ENCODE measurements around the gene CLTC.
"Not testable (repeated sequence)": the region's sequence is repeated elsewhere in the genome, so short reads cannot be mapped to it uniquely, and the experiment has no call there.

Gene CLTC

GRCh38 chr17:59619298-59620063 is at the start of gene CLTC:
CLTC (plus strand) TSS chr17:59619895; CDS start chr17:59620132, 237 bp downstream.
- DNase-seq (ENCODE audit: low read depth): peak; percentile 84

GRCh38 chr17:59572301-59572924 is 47.3 kb upstream of the CLTC start:
- no peak for DNase-seq (ENCODE audit: low read depth)

- not testable (repeated sequence) for DNase-seq (ENCODE audit: low read depth)
These were observed 35.5 kb upstream of the CLTC start for GRCh38 chr17:59584168-59584567.

GRCh38 chr17:59600169-59600568 is 19.5 kb upstream of the CLTC start:
- DNase-seq (ENCODE audit: low read depth): no peak

- no peak for DNase-seq (ENCODE audit: low read depth)
These were observed 18.6 kb upstream of the CLTC start for GRCh38 chr17:59601130-59601529.

- DNase-seq (ENCODE audit: low read depth): no peak
These were observed 12.6 kb upstream of the CLTC start for GRCh38 chr17:59607061-59607460.

DNA sequence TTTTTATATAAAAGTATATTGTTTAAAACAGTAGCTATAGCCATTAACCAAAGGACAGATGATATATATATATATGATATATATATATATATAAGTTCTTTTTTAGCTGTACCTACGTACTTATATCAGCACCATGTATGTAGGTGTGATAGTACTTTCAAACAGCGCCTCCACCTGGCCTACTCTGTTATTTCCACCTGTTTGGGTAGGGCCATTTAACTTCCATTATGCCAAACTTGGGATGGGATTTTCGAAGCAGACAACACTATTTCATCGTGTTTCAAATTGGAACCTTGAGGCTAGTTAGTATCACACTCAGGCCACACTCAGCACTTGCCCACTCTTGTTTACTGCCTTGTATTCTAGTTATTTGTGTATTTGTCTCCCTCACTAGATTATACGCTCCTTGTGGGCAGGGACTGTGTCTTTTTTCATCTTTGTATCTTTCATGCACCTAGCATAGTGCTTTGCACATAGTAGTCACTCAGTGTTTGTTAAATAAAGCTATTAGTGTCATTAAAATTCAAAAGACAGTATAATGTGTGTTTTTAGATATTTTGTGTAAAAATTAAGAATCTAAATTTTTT is 11.8 kb upstream of the CLTC start:
- no peak for DNase-seq (ENCODE audit: low read depth)

DNA sequence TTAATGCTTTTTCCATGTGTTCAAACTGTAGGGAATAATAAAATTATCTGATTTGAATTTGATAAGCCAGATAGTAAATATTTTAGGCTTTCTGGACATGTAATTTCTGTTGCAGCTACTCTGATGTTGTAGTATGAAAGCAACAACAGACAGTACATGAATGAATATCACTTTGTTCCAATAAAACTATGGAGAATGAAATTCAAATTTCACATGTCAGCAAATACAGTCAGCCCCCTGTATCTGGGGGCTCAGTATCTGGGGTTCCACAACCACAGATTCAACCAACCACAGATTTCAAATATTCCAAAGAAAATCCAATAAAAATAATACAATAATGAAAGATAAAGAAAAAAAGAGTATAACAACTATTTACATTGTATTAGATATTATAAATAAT is 8.2 kb upstream of the CLTC start:
- DNase-seq (ENCODE audit: low read depth): no peak

- DNase-seq (ENCODE audit: low read depth): no peak
These were observed 3.3 kb upstream of the CLTC start for GRCh38 chr17:59616253-59616920.

GRCh38 chr17:59617156-59617732 is 2.5 kb upstream of the CLTC start:
- no peak for DNase-seq (ENCODE audit: low read depth)

GRCh38 chr17:59619035-59619297 is 729 bp upstream of the CLTC start:
- DNase-seq (ENCODE audit: low read depth): no peak

DNA sequence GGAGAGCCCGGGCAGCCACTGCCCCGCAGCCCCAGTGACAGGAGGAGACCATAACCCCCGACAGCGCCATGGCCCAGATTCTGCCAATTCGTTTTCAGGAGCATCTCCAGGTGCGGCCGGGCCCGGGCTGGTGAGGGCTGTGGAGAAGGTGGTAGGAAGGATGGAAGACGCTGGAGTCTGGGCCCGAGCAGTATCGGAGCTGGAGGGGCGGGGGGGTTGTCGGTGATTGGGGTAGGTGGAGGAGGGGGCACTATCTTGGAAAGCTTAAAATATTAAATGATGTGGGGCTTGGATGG is 317 bp downstream of the CLTC start:
- DNase-seq (ENCODE audit: low read depth): no peak

DNA sequence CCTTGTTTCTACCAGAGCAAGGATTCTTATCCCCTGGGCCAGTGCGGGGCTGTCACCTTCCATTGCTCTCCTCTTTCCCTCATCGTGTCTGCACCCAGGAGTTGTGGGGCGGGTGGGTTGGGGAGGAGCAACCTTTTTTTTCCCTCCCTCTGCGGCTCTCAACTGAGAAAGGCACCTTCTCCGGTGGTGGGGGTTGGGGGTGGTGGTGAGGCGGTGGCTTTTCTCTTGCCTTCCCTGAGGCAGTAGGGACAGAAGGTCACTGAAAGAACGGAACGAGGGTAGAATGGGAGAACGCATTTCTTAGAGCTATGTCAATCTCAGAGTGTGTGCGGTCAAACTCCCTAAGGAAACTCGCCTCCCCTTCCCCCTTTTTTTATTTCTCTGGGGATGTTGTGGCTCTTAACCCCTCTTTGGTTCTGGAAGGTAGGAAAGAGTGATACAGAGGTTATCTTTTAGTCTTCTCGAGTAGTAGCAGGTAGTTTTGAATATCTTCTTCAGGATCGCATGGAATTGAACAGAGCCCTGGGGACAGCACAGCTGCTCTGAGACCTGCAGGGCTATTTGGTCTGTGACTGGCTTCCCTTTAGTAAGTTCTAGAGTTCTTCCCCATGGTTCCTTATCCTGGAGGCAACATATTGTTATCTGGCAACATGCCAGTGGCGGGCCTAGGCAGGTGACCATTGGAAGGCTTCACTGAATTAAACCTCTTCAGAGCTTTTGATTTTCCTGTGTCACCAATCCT is 994 bp downstream of the CLTC start:
- peak; percentile 22 for DNase-seq (ENCODE audit: low read depth)

- DNase-seq (ENCODE audit: low read depth): no peak
These were observed 2.1 kb downstream of the CLTC start for GRCh38 chr17:59621771-59622170.

DNA sequence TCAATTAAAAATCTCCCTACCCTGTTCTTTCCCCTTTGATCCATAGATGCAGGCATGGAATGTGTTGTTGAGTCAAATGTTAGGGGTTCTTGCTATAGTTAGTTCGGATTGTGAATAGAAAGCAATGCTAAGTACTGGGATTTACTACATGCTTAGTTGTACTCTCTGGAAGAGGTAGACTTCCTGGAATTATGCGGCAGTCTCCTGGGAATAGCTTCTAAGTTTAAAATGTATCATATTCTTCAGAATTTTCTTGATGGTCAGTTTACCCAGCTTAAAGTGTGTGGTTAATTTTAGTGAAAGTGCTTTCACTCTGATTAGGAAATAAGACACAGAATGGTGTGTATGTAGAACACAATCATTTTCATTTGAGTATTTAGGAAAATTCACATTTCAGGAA is 3.5 kb downstream of the CLTC start:
- no peak for DNase-seq (ENCODE audit: low read depth)

- DNase-seq (ENCODE audit: low read depth): no peak
These were observed 7.1 kb downstream of the CLTC start for GRCh38 chr17:59626756-59627155.

DNA sequence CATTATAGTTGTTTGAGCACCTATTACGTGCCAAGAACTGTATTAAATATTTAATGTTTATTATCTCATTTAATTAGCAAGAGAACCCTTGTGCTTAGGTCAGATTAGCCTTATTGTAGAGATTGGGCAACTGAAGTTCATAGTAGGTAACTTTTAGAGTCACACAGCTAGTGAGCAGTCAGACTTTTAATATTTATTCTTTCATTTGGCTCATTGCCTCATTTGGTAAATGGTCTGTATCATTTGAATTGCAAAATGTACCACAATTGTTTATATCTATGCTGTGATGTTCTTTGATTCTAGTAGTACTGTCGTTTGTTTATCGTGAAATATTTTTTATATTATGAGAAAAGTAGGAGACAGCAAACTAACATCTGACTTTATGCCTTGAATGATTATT is 7.6 kb downstream of the CLTC start:
- no peak for DNase-seq (ENCODE audit: low read depth)

- no peak for DNase-seq (ENCODE audit: low read depth)
These were observed 8.1 kb downstream of the CLTC start for GRCh38 chr17:59627770-59628171.

GRCh38 chr17:59629174-59629573 is 9.5 kb downstream of the CLTC start:
- no peak for DNase-seq (ENCODE audit: low read depth)

DNA sequence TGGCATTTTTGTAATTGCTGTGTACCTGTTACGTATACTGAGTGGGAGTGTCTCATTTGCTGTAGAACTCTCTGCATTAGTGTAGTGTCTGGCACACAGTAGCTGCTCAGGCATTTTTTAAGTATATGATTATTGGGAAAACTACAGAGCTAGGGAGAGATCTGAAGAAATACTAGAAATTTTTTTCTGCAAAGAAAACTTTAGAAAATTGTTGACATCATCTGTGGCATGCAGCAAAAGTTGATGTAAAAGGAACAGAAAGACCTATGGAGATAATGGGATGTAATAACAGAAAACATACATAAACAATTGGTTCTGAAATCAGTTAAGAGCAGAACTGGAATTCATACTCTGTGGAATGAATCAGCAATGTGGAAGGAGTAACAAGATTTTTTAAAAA is 11.6 kb downstream of the CLTC start:
- no peak for DNase-seq (ENCODE audit: low read depth)

DNA sequence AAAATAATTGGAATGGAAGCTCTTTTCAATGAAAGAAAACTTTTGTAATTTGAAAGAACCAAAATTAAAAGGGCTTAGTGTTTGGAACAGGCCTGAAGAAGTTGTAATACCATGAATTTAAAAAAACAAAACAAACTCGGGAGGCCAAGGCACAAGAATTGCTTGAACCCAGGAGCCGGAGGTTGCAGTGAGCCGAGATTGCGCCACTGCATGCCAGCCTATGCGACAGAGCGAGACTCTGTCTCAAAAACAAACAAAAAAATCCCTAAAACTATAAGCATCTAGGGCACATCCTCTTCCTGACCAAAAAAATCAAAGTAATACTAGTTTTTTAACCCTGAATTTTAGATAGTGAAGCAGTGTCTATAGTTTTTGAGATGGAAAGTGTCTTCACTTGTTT is 12.7 kb downstream of the CLTC start:
- no peak for DNase-seq (ENCODE audit: low read depth)

DNA sequence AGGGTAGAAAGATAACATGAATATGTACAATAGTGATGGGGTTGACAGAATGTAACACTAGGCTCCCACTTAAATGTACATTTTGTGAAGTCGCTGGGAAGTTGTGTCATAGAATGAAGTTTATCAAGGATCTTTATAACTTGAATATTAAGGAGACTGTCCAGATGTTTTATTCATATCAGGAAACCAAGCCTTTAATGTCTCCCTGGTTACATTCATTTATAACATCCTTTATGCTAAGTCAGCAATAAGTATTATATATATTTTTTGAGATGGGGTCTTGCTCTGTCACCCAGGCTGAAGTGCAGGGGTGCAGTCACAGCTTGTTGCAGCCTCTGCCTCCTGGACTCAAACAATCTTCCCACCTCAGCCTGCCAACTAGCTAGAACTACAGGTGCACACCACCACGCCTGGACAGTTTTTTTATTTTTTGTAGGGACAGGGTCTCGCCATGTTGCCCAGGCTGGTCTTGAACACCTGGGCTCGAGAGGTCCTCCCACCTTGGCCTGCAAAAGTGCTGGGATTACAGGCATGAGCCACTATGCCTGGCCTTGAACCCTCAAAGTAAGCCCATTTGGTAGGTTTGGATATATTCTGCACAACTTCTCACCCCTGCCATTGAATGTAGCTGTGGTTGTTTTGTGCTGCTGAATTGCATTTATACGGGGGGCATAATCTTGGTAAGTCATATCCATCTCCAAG is 14.1 kb downstream of the CLTC start:
- no peak for DNase-seq (ENCODE audit: low read depth)
